Kidney epithelial cell (primary cell): ENCODE measurements around the gene CDH26. TPM values are rescaled to one million over a fixed set of nuclear protein-coding genes. Genes with fewer than 3 reads are reported as not detected.

ENCODE experiments used
- DNase-seq: peaks from one replicate; pipeline ENCODE4 v3.0.0-alpha.2; 2010; ENCODE audit warnings: low read depth
- H3K27me3 ChIP-seq: 2 replicates; pipeline ENCODE4 v1.6.0; 2011; ENCODE audit warnings: low read length; ENCODE audit not compliant: control insufficient read depth, insufficient read depth
- H3K36me3 ChIP-seq: 2 replicates; pipeline ENCODE4 v1.5.1; 2011; ENCODE audit warnings: low read length; ENCODE audit not compliant: control insufficient read depth, insufficient read depth
- H3K4me3 ChIP-seq: 2 replicates; pipeline ENCODE4 v1.5.1; 2011; ENCODE audit warnings: low read depth, mild to moderate bottlenecking, control low read depth, low read length
- total RNA-seq: library from RNA; depleted of rRNA; stranded (reverse); fragments of >200 nt; gene quantifications from 2 replicates; pipeline ENCODE4 v1.2.3, GENCODE V29; 2015
- TF ChIP-seq, protein P1 (sequence below): IDR thresholded peaks from 2 replicates; pipeline ENCODE4 v1.5.1; 2011; ENCODE audit warnings: mild to moderate bottlenecking, moderate library complexity, low read length, control low read depth, inconsistent platforms; ENCODE audit not compliant: insufficient read depth, poor library complexity, severe bottlenecking

CDH26 gene
- 0.29 and 0.48 TPM in 2 replicates for total RNA-seq

DNA sequence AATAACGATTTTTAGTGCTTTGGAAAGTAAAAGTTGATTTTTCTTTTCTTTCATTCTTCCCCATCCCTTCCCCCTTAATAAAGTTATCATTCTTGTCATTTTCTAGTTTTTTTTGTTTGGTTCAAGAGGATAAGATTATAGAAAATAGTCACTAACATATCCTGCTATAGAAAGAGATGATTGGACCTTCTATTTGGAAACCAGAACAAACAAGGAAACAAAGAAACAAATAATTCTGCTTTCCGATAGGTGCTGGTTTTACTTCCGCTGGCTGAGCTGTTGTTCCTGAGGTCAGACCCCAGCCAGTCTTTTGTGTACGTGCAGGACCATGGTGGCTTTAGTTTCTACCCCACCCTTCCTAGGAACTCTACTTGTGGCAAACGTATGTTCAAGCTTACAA, at the start of gene CDH26:
CDH26 (plus strand) TSS at position 301 of the 400 bp plus-strand sequence. CDS start 304 bp downstream, outside the sequence.
- TF ChIP-seq, protein P1, sequence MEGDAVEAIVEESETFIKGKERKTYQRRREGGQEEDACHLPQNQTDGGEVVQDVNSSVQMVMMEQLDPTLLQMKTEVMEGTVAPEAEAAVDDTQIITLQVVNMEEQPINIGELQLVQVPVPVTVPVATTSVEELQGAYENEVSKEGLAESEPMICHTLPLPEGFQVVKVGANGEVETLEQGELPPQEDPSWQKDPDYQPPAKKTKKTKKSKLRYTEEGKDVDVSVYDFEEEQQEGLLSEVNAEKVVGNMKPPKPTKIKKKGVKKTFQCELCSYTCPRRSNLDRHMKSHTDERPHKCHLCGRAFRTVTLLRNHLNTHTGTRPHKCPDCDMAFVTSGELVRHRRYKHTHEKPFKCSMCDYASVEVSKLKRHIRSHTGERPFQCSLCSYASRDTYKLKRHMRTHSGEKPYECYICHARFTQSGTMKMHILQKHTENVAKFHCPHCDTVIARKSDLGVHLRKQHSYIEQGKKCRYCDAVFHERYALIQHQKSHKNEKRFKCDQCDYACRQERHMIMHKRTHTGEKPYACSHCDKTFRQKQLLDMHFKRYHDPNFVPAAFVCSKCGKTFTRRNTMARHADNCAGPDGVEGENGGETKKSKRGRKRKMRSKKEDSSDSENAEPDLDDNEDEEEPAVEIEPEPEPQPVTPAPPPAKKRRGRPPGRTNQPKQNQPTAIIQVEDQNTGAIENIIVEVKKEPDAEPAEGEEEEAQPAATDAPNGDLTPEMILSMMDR: no peak
- DNase-seq: no peak
- H3K4me3 ChIP-seq: no peak within 1 kb of the TSS
- no peaks in the 10 kb centered on the region for H3K36me3 ChIP-seq
- H3K27me3 ChIP-seq: peaks cover 2% of the 10 kb centered on the region

DNA sequence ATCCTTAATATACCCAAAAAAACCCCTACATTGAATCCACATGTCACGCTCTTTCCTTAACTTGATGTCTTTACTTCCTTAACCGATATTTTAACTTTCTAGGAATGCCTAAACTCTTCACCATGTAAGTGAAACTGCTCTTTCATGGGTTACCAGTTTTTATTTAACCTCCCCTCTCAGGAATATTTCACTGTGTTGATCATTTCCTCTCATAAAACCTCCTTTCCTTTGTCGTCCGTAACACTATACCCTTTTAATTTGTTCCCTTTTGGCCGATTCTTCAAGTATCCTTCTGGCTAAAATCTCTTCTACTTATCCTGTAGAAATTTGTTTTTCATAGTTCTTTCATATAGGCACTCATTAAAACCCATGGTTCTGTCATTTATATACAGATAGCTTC, 49.4 kb upstream of the CDH26 start:
- TF ChIP-seq, protein P1: no peak
- no peak for DNase-seq
- Histone ChIP-seq H3K4me3 (no peak overlapping the region), H3K27me3 (no peaks in the 10 kb centered on the region), H3K36me3 (no peaks in the 10 kb centered on the region)

DNA sequence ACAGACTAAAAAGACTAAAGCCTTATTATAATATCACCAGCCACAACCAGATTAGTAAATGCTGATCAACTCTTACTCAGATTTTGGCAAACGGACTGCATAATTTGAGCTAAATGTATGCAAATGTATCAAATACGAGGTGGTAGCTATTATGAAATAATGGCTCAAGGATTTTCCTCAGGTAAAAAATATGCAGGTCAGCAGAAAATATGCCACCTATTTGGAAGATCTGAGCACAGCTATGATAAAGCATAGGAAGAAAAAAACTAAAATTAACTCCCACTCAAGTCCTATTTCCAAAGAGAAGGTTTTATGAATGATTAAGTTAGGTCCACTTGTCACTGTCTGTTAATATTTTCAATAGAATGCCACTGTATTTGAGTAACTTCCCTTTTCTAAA, 47.2 kb upstream of the CDH26 start:
- TF ChIP-seq, protein P1: no peak
- no peaks in the 10 kb centered on the region for H3K27me3 ChIP-seq
- H3K4me3 ChIP-seq: no peak overlapping the region
- DNase-seq: no peak
- no peaks in the 10 kb centered on the region for H3K36me3 ChIP-seq

DNA sequence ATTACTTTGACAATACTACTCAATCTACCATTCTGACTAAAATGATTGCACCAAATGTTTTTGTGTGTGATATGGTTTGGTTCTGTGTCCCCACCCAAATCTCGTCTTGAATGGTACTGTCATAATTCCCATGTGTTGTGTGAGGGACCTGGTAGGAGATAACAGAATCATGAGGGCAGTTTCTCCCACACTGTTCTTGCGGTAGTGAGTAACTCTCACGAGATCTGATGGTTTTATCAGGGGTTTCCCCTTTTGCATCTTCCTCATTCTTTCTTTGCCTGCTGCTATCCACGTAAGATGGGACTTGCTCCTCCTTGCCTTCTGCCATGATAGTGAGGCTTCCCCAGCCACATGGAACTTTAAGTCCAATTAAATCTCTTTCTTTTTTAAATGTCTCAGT, 45.6 kb upstream of the CDH26 start:
- Histone ChIP-seq H3K27me3 (no peaks in the 10 kb centered on the region), H3K4me3 (no peak overlapping the region), H3K36me3 (no peaks in the 10 kb centered on the region)
- no peak for DNase-seq
- TF ChIP-seq, protein P1: no peak

DNA sequence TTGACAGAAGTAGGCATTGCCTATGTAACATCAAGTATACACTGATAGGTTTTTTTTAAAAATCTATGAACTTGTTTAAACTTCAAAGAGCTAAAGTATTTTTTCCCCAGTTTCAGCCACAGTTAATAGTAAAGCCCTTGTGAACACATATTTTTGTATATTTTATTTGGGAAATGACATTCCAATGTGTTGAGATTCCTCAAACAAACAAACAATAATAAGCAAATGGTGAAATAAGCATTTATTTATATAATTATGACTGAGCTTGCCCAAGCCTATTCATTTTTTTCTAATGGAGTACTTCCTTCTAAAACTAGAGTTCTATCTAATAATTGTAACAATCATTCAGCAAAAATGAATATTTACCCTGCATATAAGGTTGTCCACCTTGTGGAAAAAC, 37.3 kb upstream of the CDH26 start:
- DNase-seq: no peak
- H3K4me3 ChIP-seq: no peak overlapping the region
- TF ChIP-seq, protein P1: no peak
- H3K27me3 ChIP-seq: no peaks in the 10 kb centered on the region
- no peaks in the 10 kb centered on the region for H3K36me3 ChIP-seq

DNA sequence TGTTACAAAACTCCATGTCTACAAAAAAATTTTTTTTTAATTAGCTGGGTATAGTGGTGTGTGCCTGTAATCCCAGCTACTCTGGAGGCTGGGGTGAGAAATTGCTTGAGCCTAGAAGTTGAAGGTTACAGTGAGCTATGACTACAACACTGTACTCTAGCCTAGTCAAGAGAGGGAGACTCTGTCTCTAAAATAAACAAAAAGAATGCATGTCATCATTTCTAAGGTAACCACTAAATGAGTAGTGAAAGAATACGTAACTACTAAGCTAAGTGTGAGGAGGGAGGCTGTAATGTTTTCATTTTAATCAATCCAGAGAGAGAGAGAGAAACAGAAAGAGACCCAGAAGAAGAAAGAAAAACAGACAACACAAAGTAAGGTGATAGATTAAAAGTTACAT, 34.7 kb upstream of the CDH26 start:
- H3K4me3 ChIP-seq: no peak overlapping the region
- no peaks in the 10 kb centered on the region for H3K36me3 ChIP-seq
- no peaks in the 10 kb centered on the region for H3K27me3 ChIP-seq
- DNase-seq: no peak
- TF ChIP-seq, protein P1: no peak
